ENCODE measurements around the gene GRID1.
A peak's percentile ranks its signal among the peaks of the same experiment; 100 is the strongest.

GRID1 gene

DNA sequence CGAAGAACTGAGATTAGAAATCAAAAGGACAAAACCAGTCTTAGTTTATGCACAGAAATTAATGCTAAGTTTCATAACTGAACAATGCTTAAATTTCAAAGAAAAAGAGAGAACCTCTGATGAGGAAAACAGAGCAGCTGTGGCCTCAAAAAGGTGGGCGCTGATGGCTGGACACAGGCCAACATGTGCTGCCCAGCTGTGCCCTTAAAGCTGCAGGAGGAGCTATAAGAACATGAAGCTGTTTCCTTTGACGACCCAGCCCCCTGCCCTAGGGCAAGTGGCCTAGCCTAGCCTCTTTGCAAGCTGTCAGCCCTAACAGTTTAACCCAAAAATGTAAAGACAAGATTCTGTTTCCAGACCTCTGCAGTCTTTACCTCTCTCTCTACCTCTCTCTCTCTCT is 107.7 kb downstream of the GRID1 start:
- no peak overlapping the region for H3K4me3 ChIP-seq (replicated peaks in 1 of 2; ENCODE audit: low read depth in 2 of 2, low read length in 2 of 2)
- DNase-seq (ENCODE audit: low read depth in 2 of 2) = no peak
- no peak for TF ChIP-seq CTCF (IDR thresholded peaks at IDR 0.05; ENCODE audit: low read depth, low read length)

DNA sequence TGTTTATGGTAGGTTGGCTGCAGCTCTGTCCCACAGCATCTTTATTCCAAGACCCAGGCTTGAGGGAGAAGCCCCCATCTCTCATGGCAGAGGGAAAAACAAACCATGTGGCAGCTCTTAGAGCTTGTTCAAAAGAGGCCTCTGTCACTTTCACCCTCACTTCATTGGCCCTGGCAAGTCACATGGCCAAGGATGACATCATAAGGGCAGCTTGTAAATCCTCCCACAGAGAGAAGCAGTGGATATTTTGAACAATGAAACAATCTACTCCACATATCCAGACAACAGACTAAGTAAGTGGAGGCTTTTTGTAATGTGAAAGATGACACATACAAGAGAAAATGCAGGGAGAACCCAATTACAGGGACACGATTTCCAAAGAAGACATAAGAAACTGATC is 108.1 kb downstream of the GRID1 start:
- no peak for TF ChIP-seq CTCF (IDR thresholded peaks at IDR 0.05; ENCODE audit: low read depth, low read length)
- H3K4me3 ChIP-seq (replicated peaks in 1 of 2; ENCODE audit: low read depth in 2 of 2, low read length in 2 of 2) = no peak overlapping the region
- peak in 1 of 2 donors; percentile 1 for DNase-seq (ENCODE audit: low read depth in 2 of 2)

- TF ChIP-seq CTCF (IDR thresholded peaks at IDR 0.05; ENCODE audit: low read depth, low read length) = no peak
- no peak overlapping the region for H3K4me3 ChIP-seq (replicated peaks in 1 of 2; ENCODE audit: low read depth in 2 of 2, low read length in 2 of 2)
- no peak for DNase-seq (ENCODE audit: low read depth in 2 of 2)
Observed at GRCh38 chr10:86257683-86258082, 108.9 kb downstream of the GRID1 start.

GRCh38 chr10:86256690-86257315 is 109.8 kb downstream of the GRID1 start:
- DNase-seq (ENCODE audit: low read depth in 2 of 2) = no peak
- H3K4me3 ChIP-seq (replicated peaks in 1 of 2; ENCODE audit: low read depth in 2 of 2, low read length in 2 of 2) = no peak overlapping the region
- no peak for TF ChIP-seq CTCF (IDR thresholded peaks at IDR 0.05; ENCODE audit: low read depth, low read length)

GRCh38 chr10:86255405-86256251 is 111.0 kb downstream of the GRID1 start:
- TF ChIP-seq CTCF (IDR thresholded peaks at IDR 0.05; ENCODE audit: low read depth, low read length) = no peak
- no peak overlapping the region for H3K4me3 ChIP-seq (replicated peaks in 1 of 2; ENCODE audit: low read depth in 2 of 2, low read length in 2 of 2)
- no peak for DNase-seq (ENCODE audit: low read depth in 2 of 2)

GRCh38 chr10:86254526-86255174 is 111.9 kb downstream of the GRID1 start:
- DNase-seq (ENCODE audit: low read depth in 2 of 2) = no peak
- no peak for TF ChIP-seq CTCF (IDR thresholded peaks at IDR 0.05; ENCODE audit: low read depth, low read length)
- no peak overlapping the region for H3K4me3 ChIP-seq (replicated peaks in 1 of 2; ENCODE audit: low read depth in 2 of 2, low read length in 2 of 2)
